Measurements from ENCODE around the gene NEUROD6.
A peak's percentile ranks its signal among the peaks of the same experiment; 100 is the strongest.

The NEUROD6 gene

DNA sequence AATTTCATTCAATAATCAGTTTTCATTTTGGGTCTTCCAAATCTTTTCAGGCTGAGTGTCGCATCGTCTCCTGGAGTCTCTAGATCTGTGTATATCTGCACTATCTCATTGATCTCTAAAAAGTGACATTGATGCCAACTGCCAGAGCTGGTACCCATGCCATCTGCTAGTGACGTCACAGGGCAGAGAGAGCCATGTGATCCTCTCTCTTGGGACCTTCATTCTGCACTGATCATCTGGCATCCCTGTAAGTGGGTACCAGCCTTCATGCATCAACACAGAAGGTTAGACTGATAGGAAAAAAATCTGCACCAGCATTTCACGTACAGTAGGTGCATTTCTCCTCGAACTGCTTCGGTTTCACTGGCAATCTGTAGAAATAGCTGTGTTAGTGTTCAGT is at the start of gene NEUROD6:
NEUROD6 (minus strand) TSS at position 124 of the 400 bp plus-strand sequence. CDS start 1,458 bp downstream, outside the sequence.
- no peak for DNase-seq (ENCODE audit: low spot score)
- TF ChIP-seq, protein P1, sequence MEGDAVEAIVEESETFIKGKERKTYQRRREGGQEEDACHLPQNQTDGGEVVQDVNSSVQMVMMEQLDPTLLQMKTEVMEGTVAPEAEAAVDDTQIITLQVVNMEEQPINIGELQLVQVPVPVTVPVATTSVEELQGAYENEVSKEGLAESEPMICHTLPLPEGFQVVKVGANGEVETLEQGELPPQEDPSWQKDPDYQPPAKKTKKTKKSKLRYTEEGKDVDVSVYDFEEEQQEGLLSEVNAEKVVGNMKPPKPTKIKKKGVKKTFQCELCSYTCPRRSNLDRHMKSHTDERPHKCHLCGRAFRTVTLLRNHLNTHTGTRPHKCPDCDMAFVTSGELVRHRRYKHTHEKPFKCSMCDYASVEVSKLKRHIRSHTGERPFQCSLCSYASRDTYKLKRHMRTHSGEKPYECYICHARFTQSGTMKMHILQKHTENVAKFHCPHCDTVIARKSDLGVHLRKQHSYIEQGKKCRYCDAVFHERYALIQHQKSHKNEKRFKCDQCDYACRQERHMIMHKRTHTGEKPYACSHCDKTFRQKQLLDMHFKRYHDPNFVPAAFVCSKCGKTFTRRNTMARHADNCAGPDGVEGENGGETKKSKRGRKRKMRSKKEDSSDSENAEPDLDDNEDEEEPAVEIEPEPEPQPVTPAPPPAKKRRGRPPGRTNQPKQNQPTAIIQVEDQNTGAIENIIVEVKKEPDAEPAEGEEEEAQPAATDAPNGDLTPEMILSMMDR (IDR thresholded peaks at IDR 0.05; ENCODE audit: extremely low read depth, insufficient read depth, missing control alignments) = no peak
- in situ Hi-C loops (cut with MboI; ENCODE audit: low pct_unique_long_range_greater_than_20kb, low sequenced_read_pairs, unreplicated experiment) = no loop called here

DNA sequence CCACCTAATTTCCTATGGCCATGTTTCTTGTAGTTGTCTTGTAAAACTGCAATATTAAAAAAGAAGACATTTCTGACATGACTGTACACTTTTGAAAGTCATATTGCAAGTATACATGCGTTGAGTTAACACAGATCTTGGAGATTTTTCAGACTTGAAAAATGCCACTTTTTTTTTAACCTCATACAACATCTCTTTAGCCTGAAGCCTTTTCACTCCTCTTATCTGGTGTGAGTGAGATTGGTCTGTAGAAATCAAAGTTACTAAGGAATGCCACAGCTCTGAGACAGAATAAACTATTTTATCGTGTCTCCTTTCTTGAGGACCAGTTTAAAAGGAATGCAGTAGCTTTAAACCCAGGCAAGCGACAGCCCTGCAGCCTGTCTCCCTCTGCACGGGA is 43.9 kb upstream of the NEUROD6 start:
- TF ChIP-seq, protein P1 (IDR thresholded peaks at IDR 0.05; ENCODE audit: extremely low read depth, insufficient read depth, missing control alignments) = no peak
- no peak for DNase-seq (ENCODE audit: low spot score)
- in situ Hi-C loops (cut with MboI; ENCODE audit: low pct_unique_long_range_greater_than_20kb, low sequenced_read_pairs, unreplicated experiment) = no loop called here

DNA sequence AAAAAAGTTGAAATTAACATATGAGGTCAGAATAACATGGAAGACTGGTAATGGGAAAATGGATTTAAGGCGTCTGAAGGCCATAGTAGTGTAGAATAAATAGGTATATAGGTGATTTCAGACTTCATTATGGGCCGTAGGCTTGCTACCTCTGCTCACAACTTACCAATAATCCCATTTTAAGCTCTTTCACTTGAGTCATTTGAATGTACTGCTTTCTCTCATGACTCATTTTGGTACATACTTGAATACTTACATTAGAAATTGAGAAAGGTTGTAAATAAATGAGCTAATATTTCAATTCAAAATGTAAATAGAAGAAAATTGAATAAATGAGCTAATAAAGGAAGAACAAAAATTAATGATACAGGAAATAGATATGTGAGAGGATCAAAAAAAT is 42.2 kb upstream of the NEUROD6 start:
- no peak for DNase-seq (ENCODE audit: low spot score)
- in situ Hi-C loops (cut with MboI; ENCODE audit: low pct_unique_long_range_greater_than_20kb, low sequenced_read_pairs, unreplicated experiment) = no loop called here
- TF ChIP-seq, protein P1 (IDR thresholded peaks at IDR 0.05; ENCODE audit: extremely low read depth, insufficient read depth, missing control alignments) = no peak

DNA sequence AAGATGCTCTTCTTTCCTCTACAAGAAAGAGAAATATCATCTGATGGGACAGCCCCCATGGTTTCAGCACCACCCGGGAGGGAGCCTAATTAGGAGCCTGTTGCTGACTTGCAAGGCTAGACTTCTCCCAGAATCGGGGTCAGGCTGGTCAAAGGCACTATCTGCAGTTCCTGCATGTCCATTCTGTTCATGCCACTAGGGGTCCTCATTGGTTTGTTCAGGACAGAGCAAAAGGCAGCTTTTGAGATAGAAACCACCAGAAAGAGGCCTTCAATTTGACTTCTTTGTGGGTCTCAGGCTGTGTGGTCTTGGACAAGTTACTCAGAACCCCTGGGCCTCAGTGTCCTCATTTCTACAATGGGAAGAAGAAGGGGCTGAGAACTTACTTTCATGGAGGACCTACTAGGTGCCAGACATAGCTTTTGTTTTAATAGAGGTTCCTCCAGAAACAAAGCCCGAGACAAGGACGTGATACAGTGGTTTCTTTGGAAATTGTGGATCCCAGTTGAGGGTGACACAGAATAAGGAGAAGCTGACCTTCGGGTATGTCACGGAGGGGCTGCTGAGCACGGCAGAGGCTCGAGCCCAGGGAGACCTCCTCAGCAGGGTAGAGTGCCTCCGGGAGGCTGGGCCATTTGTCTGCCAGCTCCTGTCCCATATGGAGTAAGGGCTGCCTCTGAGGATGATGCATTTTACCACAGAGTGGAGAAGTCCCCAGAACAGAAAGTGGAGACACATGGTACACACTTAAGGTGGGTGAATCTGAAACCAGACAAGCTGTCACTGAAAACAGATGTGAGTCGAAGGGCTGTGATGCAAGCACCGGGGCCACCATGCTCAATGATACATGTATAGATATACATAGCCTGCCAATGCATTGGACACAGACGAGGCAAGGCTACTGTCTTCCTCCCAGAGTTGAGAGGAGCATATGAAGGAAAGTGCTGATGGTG is 33.1 kb upstream of the NEUROD6 start:
- in situ Hi-C loops (cut with MboI; ENCODE audit: low pct_unique_long_range_greater_than_20kb, low sequenced_read_pairs, unreplicated experiment) = no loop called here
- peak; percentile 58 for DNase-seq (ENCODE audit: low spot score)
- TF ChIP-seq, protein P1 (IDR thresholded peaks at IDR 0.05; ENCODE audit: extremely low read depth, insufficient read depth, missing control alignments) = peak; percentile 56

DNA sequence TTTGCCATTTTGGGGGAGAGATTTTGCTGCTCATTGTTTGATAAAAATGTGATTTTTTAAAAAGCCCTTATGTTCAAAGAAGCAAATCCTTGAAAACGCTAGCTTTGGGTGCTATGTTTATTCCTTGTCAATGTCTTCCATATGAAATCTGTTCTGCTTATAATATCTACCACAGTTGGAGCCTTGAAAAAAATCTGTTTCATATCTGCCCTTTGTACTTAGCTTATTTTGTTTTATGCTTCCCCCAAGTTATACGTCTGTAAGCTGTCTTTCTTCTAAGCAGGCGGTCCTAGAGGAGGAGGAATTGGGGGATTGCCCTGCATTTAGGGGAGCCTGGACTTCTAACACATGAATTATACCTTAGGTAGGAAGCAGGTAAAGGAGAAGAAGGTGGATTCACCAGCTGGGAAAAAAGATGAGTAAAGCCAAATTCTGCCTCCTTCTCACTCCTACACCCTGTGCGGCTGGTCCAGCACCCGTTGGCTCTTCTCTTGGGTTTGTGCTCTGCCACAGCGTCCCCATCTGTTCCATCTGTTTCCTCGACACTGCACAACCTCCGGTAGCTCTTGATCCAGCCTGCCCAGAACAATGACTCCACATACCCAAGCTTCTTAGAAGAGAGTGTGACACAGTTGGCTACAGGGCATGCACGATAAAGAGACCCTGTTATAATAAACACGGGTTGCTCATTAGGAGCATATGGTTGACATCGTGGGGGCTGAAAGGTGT is 31.9 kb upstream of the NEUROD6 start:
- TF ChIP-seq, protein P1 (IDR thresholded peaks at IDR 0.05; ENCODE audit: extremely low read depth, insufficient read depth, missing control alignments) = no peak
- in situ Hi-C loops (cut with MboI; ENCODE audit: low pct_unique_long_range_greater_than_20kb, low sequenced_read_pairs, unreplicated experiment) = no loop called here
- no peak for DNase-seq (ENCODE audit: low spot score)

DNA sequence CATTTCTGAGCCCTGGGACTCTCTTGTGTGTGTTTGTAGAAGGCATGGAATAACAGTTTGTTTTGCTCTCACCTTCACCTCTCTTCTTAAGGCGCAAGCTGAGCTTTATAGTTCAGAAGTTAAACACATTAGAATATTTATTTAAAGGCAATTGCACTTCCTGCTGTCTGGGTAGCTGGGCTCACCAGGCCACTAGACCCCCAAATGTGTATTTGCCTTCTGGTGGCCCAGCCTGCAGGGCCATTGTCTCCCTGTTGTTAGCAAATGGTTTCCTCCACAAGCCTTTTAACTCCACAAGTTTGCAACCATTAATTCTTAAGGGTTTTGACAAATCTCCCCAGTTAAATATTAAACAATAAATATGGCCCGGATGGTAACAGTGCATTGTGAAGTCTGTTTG is 31.1 kb upstream of the NEUROD6 start:
- in situ Hi-C loops (cut with MboI; ENCODE audit: low pct_unique_long_range_greater_than_20kb, low sequenced_read_pairs, unreplicated experiment) = no loop called here
- no peak for DNase-seq (ENCODE audit: low spot score)
- TF ChIP-seq, protein P1 (IDR thresholded peaks at IDR 0.05; ENCODE audit: extremely low read depth, insufficient read depth, missing control alignments) = no peak

Measured in GM13977 (cell line).